B cell (primary cell): Measurements from ENCODE around the gene DGCR6L.

Experiments used
- CTCF ChIP-seq: fragments of 200-600 bp; IDR thresholded peaks from one replicate; pipeline ENCODE4 v1.8.0; 2022; ENCODE audit warnings: antibody characterized with exemption, mild to moderate bottlenecking
- EZH2 ChIP-seq: IDR thresholded peaks from 2 replicates; pipeline ENCODE4 v1.6.1; 2012; ENCODE audit warnings: borderline replicate concordance, low read depth, mild to moderate bottlenecking, moderate library complexity, low read length; ENCODE audit not compliant: insufficient read depth, poor library complexity, severe bottlenecking

DNA sequence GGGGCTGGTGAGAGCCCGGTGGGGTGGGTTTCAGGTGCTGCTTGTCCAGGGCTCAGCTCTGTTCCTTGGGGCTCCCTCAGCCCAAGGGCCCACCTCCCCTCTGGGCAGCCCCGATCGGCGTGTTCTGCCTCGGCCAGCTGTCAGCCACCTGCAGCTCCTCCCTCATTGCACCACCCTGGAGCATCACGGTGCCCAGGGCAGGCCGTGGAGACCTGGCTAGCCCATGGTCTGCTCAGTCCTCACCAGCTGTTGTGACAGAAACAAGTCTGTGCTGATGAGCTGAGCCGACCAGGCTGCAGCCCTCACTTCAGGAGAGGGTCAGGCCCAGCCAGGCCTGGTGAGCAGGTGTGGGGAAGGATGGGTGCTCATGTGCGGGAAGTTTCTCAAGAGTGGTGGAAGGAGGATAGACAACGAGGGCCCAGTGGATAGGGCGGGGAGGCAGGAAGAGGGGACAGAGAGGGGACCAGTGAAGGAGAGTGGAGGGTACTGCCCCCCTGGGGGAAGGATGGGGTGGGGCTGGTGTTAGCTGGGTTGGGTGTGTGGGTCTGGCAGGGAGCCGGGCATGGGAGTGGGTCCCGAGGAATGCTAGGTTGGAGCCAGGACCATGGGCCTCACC is 35.3 kb downstream of the DGCR6L start:
- TF ChIP-seq CTCF: no peak
- no peak for TF ChIP-seq EZH2
